NCI-H82 (cell line): Measurements from ENCODE around the gene PLA2G12B.

Experiments used
- DNase-seq: peaks from one replicate; lab custom pipeline; 2025; lab: John Stamatoyannopoulos, UW

PLA2G12B gene

DNA sequence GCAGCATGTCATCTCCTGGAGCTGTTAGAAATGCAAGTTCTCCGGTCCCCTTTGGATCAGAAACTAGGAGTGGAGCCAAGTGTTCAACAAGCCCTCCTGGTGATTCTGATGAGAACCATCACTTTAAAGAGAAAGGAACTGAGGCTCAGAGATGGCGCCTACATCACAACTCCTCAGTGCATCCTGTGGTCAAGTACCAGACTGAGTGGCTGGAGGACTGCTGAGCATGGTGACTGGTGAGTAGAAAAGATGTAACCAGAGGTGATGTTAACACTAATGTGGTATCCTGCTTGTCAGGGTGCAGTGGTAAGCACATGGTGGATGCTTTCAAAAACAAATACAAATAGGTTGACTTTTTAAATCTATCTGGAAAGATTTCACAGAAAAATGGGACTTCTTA is 64.5 kb downstream of the PLA2G12B start:
- no peak for DNase-seq

DNA sequence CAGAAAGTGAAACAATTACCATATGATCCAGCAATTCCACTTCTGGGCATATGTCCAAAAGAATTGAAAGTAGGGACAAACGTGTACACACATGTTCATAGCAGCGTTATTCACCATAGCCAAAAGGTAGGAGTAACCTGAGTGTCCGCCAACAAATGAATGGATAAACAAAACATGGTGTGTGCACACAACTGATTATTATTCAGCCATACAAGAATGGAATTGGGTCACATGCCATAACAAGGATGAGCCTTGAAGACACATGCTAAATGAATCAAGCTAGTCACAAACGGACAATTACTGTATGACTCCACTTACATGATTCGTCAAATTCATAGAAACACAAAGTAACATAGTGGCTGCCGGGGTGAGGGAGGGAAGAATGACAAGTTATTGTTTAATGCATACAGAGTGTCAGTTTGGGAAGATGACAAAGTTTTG is 65.2 kb downstream of the PLA2G12B start:
- DNase-seq = no peak

DNA sequence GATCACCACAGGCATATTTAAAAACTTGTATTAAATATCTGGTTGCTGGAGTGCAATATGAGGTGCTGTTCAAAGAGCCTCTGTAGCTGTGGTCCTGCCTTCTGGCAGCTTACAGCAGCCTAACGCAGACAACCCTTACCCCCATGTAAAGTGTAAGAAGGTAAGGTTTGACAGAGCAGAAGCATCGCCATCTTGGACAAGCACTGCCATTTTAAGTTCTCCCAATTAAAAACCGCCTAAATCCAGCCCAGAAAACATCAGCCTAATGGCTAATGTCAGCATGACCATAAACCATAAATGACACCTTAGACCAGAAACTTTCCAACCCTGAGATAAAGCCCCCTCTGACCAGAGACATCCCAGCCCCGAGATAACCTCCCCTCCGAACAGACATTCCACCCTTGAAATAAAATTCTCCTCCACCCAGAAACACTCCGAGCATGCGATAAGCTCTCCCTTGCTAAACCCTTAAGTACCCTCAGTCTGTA is 66.4 kb downstream of the PLA2G12B start:
- DNase-seq = no peak

DNA sequence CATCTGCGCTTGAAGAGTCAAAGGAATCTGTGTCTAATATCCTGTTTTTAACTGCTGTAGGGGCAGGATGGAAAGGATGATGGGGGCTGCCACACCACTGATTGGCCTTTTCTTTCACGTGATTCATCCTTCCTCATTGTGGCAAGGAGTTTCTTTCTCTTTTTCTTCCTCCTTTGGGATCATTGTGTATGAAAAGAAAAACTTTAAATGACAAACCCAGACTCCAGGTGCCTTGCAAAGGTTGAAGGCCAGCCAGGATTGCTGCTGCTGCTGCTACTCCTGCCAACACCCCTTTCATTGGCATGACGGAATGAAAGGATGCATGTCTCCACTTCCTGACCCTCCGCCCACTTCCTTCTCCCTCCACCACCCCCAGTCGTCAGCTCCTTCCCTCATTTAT is 67.6 kb downstream of the PLA2G12B start:
- no peak for DNase-seq

DNA sequence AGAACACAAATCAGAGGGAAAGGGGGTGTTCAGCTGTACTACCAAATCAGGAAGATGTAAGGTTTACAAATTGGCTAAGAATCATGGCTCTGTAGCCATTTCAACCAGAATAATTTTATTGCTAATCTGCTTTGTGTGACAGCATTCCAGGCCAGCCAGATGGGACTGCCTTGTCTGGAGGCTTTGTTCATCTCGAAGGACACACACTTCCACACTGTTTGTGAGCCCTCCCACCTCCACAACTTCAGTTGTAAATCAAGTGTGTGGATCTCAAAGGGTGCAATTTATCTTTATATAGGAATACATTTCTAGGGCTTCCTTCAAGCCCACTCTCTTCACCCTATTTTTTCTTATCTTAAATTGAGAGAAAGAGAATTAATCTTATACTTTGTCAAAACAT is 68.0 kb downstream of the PLA2G12B start:
- DNase-seq = peak; percentile 76

DNA sequence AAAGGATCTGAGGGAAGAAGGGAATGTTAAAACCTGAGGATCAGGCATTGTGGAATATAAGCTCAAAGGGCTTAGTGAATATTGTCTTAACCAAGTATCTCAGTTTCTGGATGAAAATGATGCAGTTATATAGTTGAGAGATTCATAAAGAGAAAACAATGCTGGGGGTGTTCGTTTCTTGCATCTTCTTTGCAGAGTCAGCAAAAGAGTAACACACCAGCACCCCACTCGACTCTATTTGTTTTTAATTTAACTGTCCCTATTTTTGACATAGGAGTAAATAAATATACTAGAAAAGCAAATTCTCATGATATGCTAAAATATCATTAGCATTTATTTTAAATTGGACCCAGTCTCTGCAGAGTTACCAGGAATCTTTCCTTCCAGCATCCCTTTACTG is 68.7 kb downstream of the PLA2G12B start:
- no peak for DNase-seq
